Measurements from ENCODE around the gene BTBD9. TPM values are rescaled to one million over a fixed set of nuclear protein-coding genes. Genes with fewer than 3 reads are reported as not detected.

The BTBD9 gene
- total RNA-seq, 4 donors from 2014 or later, result 5.5 to 14.1 (median 6.3) TPM

- peak overlapping the region in 2 of 4 donors; percentile 13 to 25 for H3K27ac ChIP-seq
- in situ Hi-C loops (cut with MboI; ENCODE audit: low sequenced_read_pairs in 4 of 4) (no loop called here), intact Hi-C loops (cut with DNase I; ENCODE audit: low total_unique reads) (no loop called here)
- ATAC-seq (peak in 1 of 2 donors; percentile 30), DNase-seq (no peak)
- peaks cover 27 to 29% of the 10 kb centered on the region in 2 donors for H3K4me1 ChIP-seq
- H3K36me3 ChIP-seq, result no peaks in the 10 kb centered on the region
- no peaks in the 10 kb centered on the region for H3K9me3 ChIP-seq
- no peak for TF ChIP-seq POLR2A (IDR thresholded peaks at IDR 0.05)
- TF ChIP-seq CTCF (IDR thresholded peaks at IDR 0.05 in 4 of 5, conservative IDR thresholded peaks at IDR 0.05 in 1 of 5), result no peak
- no peak overlapping the region for H3K4me3 ChIP-seq
- H3K27me3 ChIP-seq, result no peaks in the 10 kb centered on the region
Observed at GRCh38 chr6:38212579-38212978, 427.1 kb downstream of the BTBD9 start.

GRCh38 chr6:38212116-38212515, 427.6 kb downstream of the BTBD9 start:
- TF ChIP-seq CTCF (IDR thresholded peaks at IDR 0.05 in 4 of 5, conservative IDR thresholded peaks at IDR 0.05 in 1 of 5) (no peak), POLR2A (IDR thresholded peaks at IDR 0.05) (no peak)
- no peak for DNase-seq
- intact Hi-C loops (cut with DNase I; ENCODE audit: low total_unique reads) (no loop called here), in situ Hi-C loops (cut with MboI; ENCODE audit: low sequenced_read_pairs in 4 of 4) (no loop called here)
- Histone ChIP-seq H3K9me3 (no peaks in the 10 kb centered on the region), H3K36me3 (no peaks in the 10 kb centered on the region), H3K27ac (peak overlapping the region in 2 of 4 donors; percentile 13 to 25), H3K27me3 (no peaks in the 10 kb centered on the region), H3K4me1 (peaks cover 27 to 29% of the 10 kb centered on the region in 2 donors), H3K4me3 (no peak overlapping the region)
- ATAC-seq, result no peak

- no peak for TF ChIP-seq POLR2A (IDR thresholded peaks at IDR 0.05)
- no peak for TF ChIP-seq CTCF (IDR thresholded peaks at IDR 0.05 in 4 of 5, conservative IDR thresholded peaks at IDR 0.05 in 1 of 5)
- ATAC-seq (no peak), DNase-seq (no peak)
- H3K4me3 ChIP-seq, result no peak overlapping the region
- peaks cover 23% of the 10 kb centered on the region in 2 donors for H3K4me1 ChIP-seq
- no peak overlapping the region for H3K27ac ChIP-seq
- in situ Hi-C loops (cut with MboI; ENCODE audit: low sequenced_read_pairs in 4 of 4), result no loop called here
- H3K9me3 ChIP-seq, result no peaks in the 10 kb centered on the region
- no peaks in the 10 kb centered on the region for H3K27me3 ChIP-seq
- no peaks in the 10 kb centered on the region for H3K36me3 ChIP-seq
- intact Hi-C loops (cut with DNase I; ENCODE audit: low total_unique reads), result no loop called here
Observed at GRCh38 chr6:38209371-38210260, 430.1 kb downstream of the BTBD9 start.

- no peak for ATAC-seq
- intact Hi-C loops (cut with DNase I; ENCODE audit: low total_unique reads), result no loop called here
- H3K27me3 ChIP-seq, result no peaks in the 10 kb centered on the region
- H3K9me3 ChIP-seq, result no peaks in the 10 kb centered on the region
- no peaks in the 10 kb centered on the region for H3K36me3 ChIP-seq
- no peak overlapping the region for H3K27ac ChIP-seq
- no peak for TF ChIP-seq POLR2A (IDR thresholded peaks at IDR 0.05)
- TF ChIP-seq CTCF (IDR thresholded peaks at IDR 0.05 in 4 of 5, conservative IDR thresholded peaks at IDR 0.05 in 1 of 5), result no peak
- in situ Hi-C loops (cut with MboI; ENCODE audit: low sequenced_read_pairs in 4 of 4), result no loop called here
- H3K4me3 ChIP-seq, result no peak overlapping the region
- H3K4me1 ChIP-seq, result peaks cover 11 to 17% of the 10 kb centered on the region in 2 donors
- no peak for DNase-seq
Observed at GRCh38 chr6:38208028-38208427, 431.7 kb downstream of the BTBD9 start.
